SK-N-SH (cell line): ENCODE measurements around the gene TMEM266. TPM values are rescaled to one million over a fixed set of nuclear protein-coding genes. Genes with fewer than 3 reads are reported as not detected.

ENCODE experiments used
- CTCF ChIA-PET: fragments of 300-600, 350-600 bp; formaldehyde crosslinking; extraction: SDS; loops from one replicate; lab custom pipeline; 2021; lab: Yijun Ruan, JAX
- POLR2A ChIA-PET: fragments of 350-600 bp; sonication (Branson Sonifier 250); formaldehyde crosslinking; extraction: SDS; loops from one replicate; lab custom pipeline; 2020; ENCODE audit warnings: antibody characterized with exemption, inconsistent platforms; lab: Yijun Ruan, JAX
- DNase-seq: peaks from one replicate; pipeline ENCODE4 v3.0.0; 2012
- H2AFZ ChIP-seq: fragments of 200-600 bp; sonication (generic); 2 replicates; pipeline ENCODE4 v1.8.1; 2016; ENCODE audit warnings: antibody characterized with exemption, mild to moderate bottlenecking, low read depth
- H3F3A ChIP-seq: fragments of 200-600 bp; sonication (generic); replicated peaks from 2 replicates; pipeline ENCODE3; 2016; ENCODE audit warnings: antibody characterized with exemption, mild to moderate bottlenecking; ENCODE audit not compliant: insufficient read depth
- H3K27ac ChIP-seq, 2 experiments: fragments of 200-500 bp in 1 of 2; fragments of 200-600 bp in 1 of 2; sonication (Bioruptor generic) in 1 of 2; sonication (generic), shearing (Covaris generic) in 1 of 2; 2 replicates each; pipeline versions ENCODE4 v1.5.1 to v1.6.1; 2014 to 2016; ENCODE audit warnings: low read depth in 2 of 2, inconsistent platforms in 1 of 2, low read length in 1 of 2, mild to moderate bottlenecking in 1 of 2, mixed read lengths in 1 of 2
- H3K27me3 ChIP-seq: fragments of 200-600 bp; sonication (generic), shearing (Covaris generic); 2 replicates; pipeline ENCODE4 v1.6.1; 2016; ENCODE audit warnings: mixed run types; ENCODE audit not compliant: insufficient read depth
- H3K36me3 ChIP-seq, 2 experiments: fragments of 200-500 bp in 1 of 2; fragments of 200-600 bp in 1 of 2; sonication (Bioruptor generic) in 1 of 2; sonication (generic) in 1 of 2; replicated peaks in 1 of 2; 2 replicates each; pipeline versions ENCODE3 to v1.5.1; 2014 to 2016; ENCODE audit warnings: low read length in 1 of 2, mild to moderate bottlenecking in 1 of 2; ENCODE audit not compliant: insufficient read depth in 2 of 2, control insufficient read depth in 1 of 2
- H3K4me1 ChIP-seq, 2 experiments: fragments of 200-500 bp in 1 of 2; fragments of 200-600 bp in 1 of 2; sonication (Bioruptor generic) in 1 of 2; sonication (generic), shearing (Covaris generic) in 1 of 2; 2 replicates each; pipeline versions ENCODE4 v1.5.1 to v1.6.1; 2014 to 2016; ENCODE audit warnings: low read depth in 1 of 2, low read length in 1 of 2, mixed run types in 1 of 2; ENCODE audit not compliant: insufficient read depth in 2 of 2, control insufficient read depth in 1 of 2
- H3K4me2 ChIP-seq: fragments of 200-600 bp; sonication (generic), shearing (Covaris generic); 2 replicates; pipeline ENCODE4 v1.6.1; 2017; ENCODE audit warnings: mixed run types
- H3K4me3 ChIP-seq, 2 experiments: fragments of 200-500 bp in 1 of 2; fragments of 200-600 bp in 1 of 2; sonication (Bioruptor generic) in 1 of 2; sonication (generic), shearing (Covaris generic) in 1 of 2; 2 replicates each; pipeline versions ENCODE4 v1.5.1 to v1.8.1; 2014 to 2016; ENCODE audit warnings: low read depth in 2 of 2, inconsistent platforms in 1 of 2, low read length in 1 of 2, mild to moderate bottlenecking in 1 of 2, mixed read lengths in 1 of 2, moderate library complexity in 1 of 2
- H3K79me2 ChIP-seq: fragments of 200-600 bp; sonication (generic); 2 replicates; pipeline ENCODE4 v1.8.1; 2017; ENCODE audit warnings: mild to moderate bottlenecking; ENCODE audit not compliant: insufficient read depth
- H3K9ac ChIP-seq: fragments of 200-600 bp; sonication (generic); 2 replicates; pipeline ENCODE4 v1.6.1; 2017; ENCODE audit warnings: mixed run types
- H3K9me2 ChIP-seq: fragments of 200-600 bp; sonication (generic); 2 replicates; pipeline ENCODE4 v1.6.1; 2017; ENCODE audit warnings: mixed run types
- H3K9me3 ChIP-seq: fragments of 200-600 bp; sonication (generic); 2 replicates; pipeline ENCODE4 v1.6.1; 2017; ENCODE audit warnings: mixed run types, mild to moderate bottlenecking, moderate library complexity
- H4K20me1 ChIP-seq: fragments of 200-600 bp; sonication (generic); 2 replicates; pipeline ENCODE4 v1.6.1; 2017; ENCODE audit warnings: mild to moderate bottlenecking, mixed run types; ENCODE audit not compliant: insufficient read depth
- FOSL2 ChIP-seq: IDR thresholded peaks from 2 replicates; pipeline ENCODE4 v1.4.0; 2012; ENCODE audit warnings: low read depth, mild to moderate bottlenecking, moderate library complexity, borderline replicate concordance
- FOXM1 ChIP-seq: IDR thresholded peaks from 2 replicates; pipeline ENCODE4 v1.4.0; 2012; ENCODE audit warnings: low read depth, mild to moderate bottlenecking
- GATA2 ChIP-seq: sonication (generic); formaldehyde crosslinking; IDR thresholded peaks from 2 replicates; pipeline ENCODE4 v1.5.0; 2020; ENCODE audit warnings: mild to moderate bottlenecking, missing genetic modification reagents
- MEF2A ChIP-seq: IDR thresholded peaks from 2 replicates; pipeline ENCODE4 v1.4.0; 2012; ENCODE audit warnings: low read depth, borderline replicate concordance
- MXI1 ChIP-seq: IDR thresholded peaks from 2 replicates; pipeline ENCODE4 v1.6.1; 2012; ENCODE audit warnings: mild to moderate bottlenecking, low read depth, low read length, improper control_type of control experiment
- NRF1 ChIP-seq: IDR thresholded peaks from 2 replicates; pipeline ENCODE4 v1.6.1; 2012; ENCODE audit warnings: low read depth, mild to moderate bottlenecking, low read length
- PBX3 ChIP-seq: IDR thresholded peaks from 2 replicates; pipeline ENCODE4; 2012
- POLR2AphosphoS5 ChIP-seq: IDR thresholded peaks from 2 replicates; pipeline ENCODE4 v1.6.1; 2012; ENCODE audit warnings: low read depth, low read length
- RAD21 ChIP-seq: IDR thresholded peaks from 2 replicates; pipeline ENCODE4 v1.6.1; 2012; ENCODE audit warnings: mild to moderate bottlenecking, low read length
- RCOR1 ChIP-seq: fragments of 150-350 bp; IDR thresholded peaks from 2 replicates; pipeline ENCODE4 v1.6.1; 2017; ENCODE audit warnings: antibody characterized with exemption, low read length
- YY1 ChIP-seq: IDR thresholded peaks from 2 replicates; pipeline ENCODE4 v1.4.0; 2012; ENCODE audit warnings: low read depth, mild to moderate bottlenecking
- WGBS: methylation state at CpG from one replicate; pipeline ENCODE4 v1.1.6; 2017; ENCODE audit warnings: low lambda C conversion rate; 5-methylcytosine and 5-hydroxymethylcytosine counted together
- polyA plus RNA-seq, 3 experiments: library from polyadenylated mRNA; depleted of rRNA; stranded (reverse); fragments of >200 nt; gene quantifications; 2 replicates each; pipeline ENCODE4 v1.2.3, GENCODE V29; 2012
- TF ChIP-seq, protein P1 (sequence below): fragments of 150-350 bp; IDR thresholded peaks from 2 replicates; pipeline ENCODE4 v1.6.1; 2017; ENCODE audit warnings: antibody characterized with exemption, low read length, low read depth, borderline replicate concordance
- TF ChIP-seq, protein P2 (sequence below): fragments of 150-350 bp; IDR thresholded peaks from 2 replicates; pipeline ENCODE4 v1.6.1; 2016; ENCODE audit warnings: mild to moderate bottlenecking, low read depth, low read length

Gene TMEM266, protein sequence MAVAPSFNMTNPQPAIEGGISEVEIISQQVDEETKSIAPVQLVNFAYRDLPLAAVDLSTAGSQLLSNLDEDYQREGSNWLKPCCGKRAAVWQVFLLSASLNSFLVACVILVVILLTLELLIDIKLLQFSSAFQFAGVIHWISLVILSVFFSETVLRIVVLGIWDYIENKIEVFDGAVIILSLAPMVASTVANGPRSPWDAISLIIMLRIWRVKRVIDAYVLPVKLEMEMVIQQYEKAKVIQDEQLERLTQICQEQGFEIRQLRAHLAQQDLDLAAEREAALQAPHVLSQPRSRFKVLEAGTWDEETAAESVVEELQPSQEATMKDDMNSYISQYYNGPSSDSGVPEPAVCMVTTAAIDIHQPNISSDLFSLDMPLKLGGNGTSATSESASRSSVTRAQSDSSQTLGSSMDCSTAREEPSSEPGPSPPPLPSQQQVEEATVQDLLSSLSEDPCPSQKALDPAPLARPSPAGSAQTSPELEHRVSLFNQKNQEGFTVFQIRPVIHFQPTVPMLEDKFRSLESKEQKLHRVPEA
- polyA plus RNA-seq (2012; rRNA removed), result 0.05 and 0.07 TPM in 2 replicates
- 0.04 and 0.09 TPM in 2 replicates for polyA plus RNA-seq (2012; cell fraction: cytosol; rRNA removed)
- polyA plus RNA-seq (2012; cell fraction: nucleus; rRNA removed), result 0.07 and 0.18 TPM in 2 replicates

- Histone ChIP-seq H3K9ac (no peak within 1 kb of the TSS), H3K4me2 (peak within 1 kb of the TSS; percentile 87), H3K4me3 (peak within 1 kb of the TSS; percentile 61 to 62), H3K27ac (no peak within 1 kb of the TSS; a peak in 1 of 4 replicates), H3F3A (no peaks in the 10 kb centered on the region), H3K9me3 (no peaks in the 10 kb centered on the region), H3K4me1 (peaks cover 5 to 11% of the 10 kb centered on the region in 2 experiments; a peak in 3 of 4 replicates), H3K9me2 (no peaks in the 10 kb centered on the region), H2AFZ (peak within 1 kb of the TSS; percentile 94; the same call in 1 of the 2 replicates), H4K20me1 (no peaks in the 10 kb centered on the region), H3K36me3 (no peaks in the 10 kb centered on the region), H3K79me2 (no peaks in the 10 kb centered on the region), H3K27me3 (peaks cover 37% of the 10 kb centered on the region)
- TF ChIP-seq GATA2 (CRISPR knock-in tag) (no peak), MXI1 (peak; percentile 60; the same call in 1 of the 2 replicates), NRF1 (peak; percentile 54)
- POLR2A ChIA-PET, result interaction anchor here (1.3 kb wide), 1 partner anchor 79 kb away, joined by 5 read pairs; no protein-coding TSS in a partner anchor
- CTCF ChIA-PET, result interaction anchor here (0.6 to 12.0 kb wide), 26 partner anchors 9 to 279 kb away, joined by 3 to 322 read pairs (median 4); no protein-coding TSS in a partner anchor
- under 1% methylated on average over 34 of the region's 107 CpGs for WGBS
- DNase-seq, result peak; percentile 98
Observed at GRCh38 chr15:76059320-76060117, at the start of gene TMEM266. Gene TMEM266 (plus strand): TSS chr15:76059985. CDS start chr15:76134264, 74,279 bp downstream.

GRCh38 chr15:76010613-76011012 is 49.2 kb upstream of the TMEM266 start:
- no peak for TF ChIP-seq NRF1
- TF ChIP-seq MEF2A, result no peak
- no peak for TF ChIP-seq FOXM1
- no peak for TF ChIP-seq POLR2AphosphoS5
- no peak for TF ChIP-seq FOSL2
- TF ChIP-seq PBX3, result no peak
- TF ChIP-seq, protein P1, sequence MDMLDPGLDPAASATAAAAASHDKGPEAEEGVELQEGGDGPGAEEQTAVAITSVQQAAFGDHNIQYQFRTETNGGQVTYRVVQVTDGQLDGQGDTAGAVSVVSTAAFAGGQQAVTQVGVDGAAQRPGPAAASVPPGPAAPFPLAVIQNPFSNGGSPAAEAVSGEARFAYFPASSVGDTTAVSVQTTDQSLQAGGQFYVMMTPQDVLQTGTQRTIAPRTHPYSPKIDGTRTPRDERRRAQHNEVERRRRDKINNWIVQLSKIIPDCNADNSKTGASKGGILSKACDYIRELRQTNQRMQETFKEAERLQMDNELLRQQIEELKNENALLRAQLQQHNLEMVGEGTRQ, result no peak
- TF ChIP-seq YY1, result no peak
- no peak for TF ChIP-seq RCOR1
- TF ChIP-seq, protein P2, sequence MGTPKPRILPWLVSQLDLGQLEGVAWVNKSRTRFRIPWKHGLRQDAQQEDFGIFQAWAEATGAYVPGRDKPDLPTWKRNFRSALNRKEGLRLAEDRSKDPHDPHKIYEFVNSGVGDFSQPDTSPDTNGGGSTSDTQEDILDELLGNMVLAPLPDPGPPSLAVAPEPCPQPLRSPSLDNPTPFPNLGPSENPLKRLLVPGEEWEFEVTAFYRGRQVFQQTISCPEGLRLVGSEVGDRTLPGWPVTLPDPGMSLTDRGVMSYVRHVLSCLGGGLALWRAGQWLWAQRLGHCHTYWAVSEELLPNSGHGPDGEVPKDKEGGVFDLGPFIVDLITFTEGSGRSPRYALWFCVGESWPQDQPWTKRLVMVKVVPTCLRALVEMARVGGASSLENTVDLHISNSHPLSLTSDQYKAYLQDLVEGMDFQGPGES, result no peak
- no peak for TF ChIP-seq RAD21
- DNase-seq, result no peak
- no peaks in the 10 kb centered on the region for H3K79me2 ChIP-seq
- no peaks in the 10 kb centered on the region for H3K9me3 ChIP-seq
- no peak overlapping the region for H3K27ac ChIP-seq
- H4K20me1 ChIP-seq, result no peaks in the 10 kb centered on the region
- no peaks in the 10 kb centered on the region for H3K9me2 ChIP-seq
- no peak overlapping the region for H3K9ac ChIP-seq
- no peaks in the 10 kb centered on the region for H3K36me3 ChIP-seq
- no peaks in the 10 kb centered on the region for H3F3A ChIP-seq
- no peak overlapping the region for H2AFZ ChIP-seq
- no peak overlapping the region for H3K4me2 ChIP-seq
- no peaks in the 10 kb centered on the region for H3K27me3 ChIP-seq
- ChIA-PET CTCF (no interaction called here), POLR2A (no interaction called here)
- H3K4me1 ChIP-seq, result no peaks in the 10 kb centered on the region; a peak in 1 of 4 replicates
- WGBS, result 61% methylated on average over 2 of the region's 2 CpGs
- no peak overlapping the region for H3K4me3 ChIP-seq
